Activated naive CD4-positive, alpha-beta T cell treated with anti-CD3 and anti-CD28 coated beads, Interleukin-2, amount 50 U/mL, for 24 hours (primary cell): Measurements from ENCODE around the gene PPIG.
"Not testable (repeated sequence)": the region's sequence is repeated elsewhere in the genome, so short reads cannot be mapped to it uniquely, and the experiment has no call there.

ENCODE experiments used
- H3K27ac Mint-ChIP-seq: one replicate; pipeline ENCODE4 v1.8.0; 2021; ENCODE audit warnings: mild to moderate bottlenecking, mixed read lengths
- H3K27me3 Mint-ChIP-seq: one replicate; pipeline ENCODE4 v1.8.0; 2021; ENCODE audit warnings: mixed read lengths
- H3K36me3 Mint-ChIP-seq: one replicate; pipeline ENCODE4 v1.8.0; 2021; ENCODE audit warnings: mixed read lengths
- H3K4me1 Mint-ChIP-seq: one replicate; pipeline ENCODE4 v1.8.0; 2021; ENCODE audit warnings: mixed read lengths
- H3K4me3 Mint-ChIP-seq: one replicate; pipeline ENCODE4 v1.8.0; 2021; ENCODE audit warnings: mild to moderate bottlenecking, mixed read lengths
- H3K9me3 Mint-ChIP-seq: one replicate; pipeline ENCODE4 v1.8.0; 2021; ENCODE audit warnings: mixed read lengths

PPIG gene

GRCh38 chr2:169667583-169667982 lies 83.4 kb downstream of the PPIG start:
- no peaks in the 10 kb centered on the region for H3K4me1 Mint-ChIP-seq
- H3K36me3 Mint-ChIP-seq, result no peaks in the 10 kb centered on the region
- H3K4me3 Mint-ChIP-seq, result no peak overlapping the region
- no peaks in the 10 kb centered on the region for H3K27me3 Mint-ChIP-seq
- H3K27ac Mint-ChIP-seq, result no peak overlapping the region
- H3K9me3 Mint-ChIP-seq, result no peaks in the 10 kb centered on the region

GRCh38 chr2:169670215-169670651 lies 86.1 kb downstream of the PPIG start:
- Mint-ChIP-seq H3K36me3 (no peaks in the 10 kb centered on the region), H3K27me3 (peaks cover 1% of the 10 kb centered on the region), H3K27ac (no peak overlapping the region), H3K9me3 (no peaks in the 10 kb centered on the region), H3K4me1 (no peaks in the 10 kb centered on the region), H3K4me3 (no peak overlapping the region)

GRCh38 chr2:169670937-169671336 lies 86.8 kb downstream of the PPIG start:
- Mint-ChIP-seq H3K4me3 (no peak overlapping the region), H3K27ac (no peak overlapping the region), H3K36me3 (no peaks in the 10 kb centered on the region), H3K27me3 (peaks cover 1% of the 10 kb centered on the region), H3K9me3 (no peaks in the 10 kb centered on the region), H3K4me1 (no peaks in the 10 kb centered on the region)

- Mint-ChIP-seq H3K9me3 (no peaks in the 10 kb centered on the region), H3K36me3 (no peaks in the 10 kb centered on the region), H3K27ac (no peak overlapping the region), H3K27me3 (peaks cover 1% of the 10 kb centered on the region), H3K4me1 (no peaks in the 10 kb centered on the region), H3K4me3 (no peak overlapping the region)
Measured at GRCh38 chr2:169672406-169672805, 88.3 kb downstream of the PPIG start.

DNA sequence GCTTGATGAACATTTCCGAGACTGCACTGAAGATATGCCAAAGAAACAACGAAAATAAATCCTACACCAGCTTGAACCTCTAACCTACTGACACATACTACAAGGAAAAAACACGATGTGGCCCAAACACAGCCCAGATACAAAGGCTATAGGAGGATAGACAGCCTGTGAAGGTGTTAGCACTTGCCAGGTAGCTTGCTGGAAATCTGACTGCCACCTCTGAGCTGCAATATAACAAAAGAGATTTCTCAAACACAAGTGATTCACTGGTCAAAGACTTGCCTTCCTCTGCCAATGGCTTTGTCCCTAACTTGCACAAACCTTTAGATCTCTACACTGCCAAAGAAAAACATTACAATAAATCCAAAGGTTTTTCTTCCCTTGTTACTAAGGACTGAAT lies 89.0 kb downstream of the PPIG start:
- H3K27me3 Mint-ChIP-seq, result peaks cover 1% of the 10 kb centered on the region
- no peaks in the 10 kb centered on the region for H3K4me1 Mint-ChIP-seq
- no peak overlapping the region for H3K4me3 Mint-ChIP-seq
- no peaks in the 10 kb centered on the region for H3K36me3 Mint-ChIP-seq
- no peak overlapping the region for H3K27ac Mint-ChIP-seq
- H3K9me3 Mint-ChIP-seq, result no peaks in the 10 kb centered on the region

DNA sequence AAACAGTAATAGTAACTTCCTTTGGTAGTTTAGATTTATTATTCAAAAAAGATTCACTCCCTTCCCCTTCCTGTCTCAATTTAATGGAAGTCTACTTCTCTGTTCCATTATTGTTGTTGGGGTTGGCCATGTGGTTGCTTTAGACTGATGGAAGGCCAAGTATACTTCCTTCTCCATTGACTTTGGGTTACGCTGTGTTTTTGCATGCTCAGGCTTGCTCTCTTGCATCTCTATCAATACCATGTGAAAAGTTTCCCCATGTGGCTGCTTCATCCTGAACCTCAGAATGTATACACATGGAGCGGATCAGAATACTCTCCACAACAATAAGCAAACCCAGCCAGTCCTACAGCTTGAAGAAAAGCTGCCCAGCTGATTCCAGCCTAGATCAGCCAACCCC lies 89.8 kb downstream of the PPIG start:
- H3K36me3 Mint-ChIP-seq, result no peaks in the 10 kb centered on the region

GRCh38 chr2:169676357-169676756 lies 92.2 kb downstream of the PPIG start:
- no peaks in the 10 kb centered on the region for H3K9me3 Mint-ChIP-seq
- no peak overlapping the region for H3K4me3 Mint-ChIP-seq
- H3K4me1 Mint-ChIP-seq, result no peaks in the 10 kb centered on the region
- no peaks in the 10 kb centered on the region for H3K36me3 Mint-ChIP-seq
- peaks cover 1% of the 10 kb centered on the region for H3K27me3 Mint-ChIP-seq
- H3K27ac Mint-ChIP-seq, result no peak overlapping the region

More for the DNA sequence above, 89.8 kb downstream of the PPIG start:
- Mint-ChIP-seq H3K4me3 (no peak overlapping the region), H3K4me1 (no peaks in the 10 kb centered on the region), H3K27ac (no peak overlapping the region), H3K27me3 (peaks cover 1% of the 10 kb centered on the region), H3K9me3 (no peaks in the 10 kb centered on the region)

- H3K4me3 Mint-ChIP-seq, result no peak overlapping the region
- no peaks in the 10 kb centered on the region for H3K36me3 Mint-ChIP-seq
- H3K27me3 Mint-ChIP-seq, result peaks cover 1% of the 10 kb centered on the region
- H3K4me1 Mint-ChIP-seq, result no peaks in the 10 kb centered on the region
- no peaks in the 10 kb centered on the region for H3K9me3 Mint-ChIP-seq
- no peak overlapping the region for H3K27ac Mint-ChIP-seq
Measured at GRCh38 chr2:169676850-169677249, 92.7 kb downstream of the PPIG start.

DNA sequence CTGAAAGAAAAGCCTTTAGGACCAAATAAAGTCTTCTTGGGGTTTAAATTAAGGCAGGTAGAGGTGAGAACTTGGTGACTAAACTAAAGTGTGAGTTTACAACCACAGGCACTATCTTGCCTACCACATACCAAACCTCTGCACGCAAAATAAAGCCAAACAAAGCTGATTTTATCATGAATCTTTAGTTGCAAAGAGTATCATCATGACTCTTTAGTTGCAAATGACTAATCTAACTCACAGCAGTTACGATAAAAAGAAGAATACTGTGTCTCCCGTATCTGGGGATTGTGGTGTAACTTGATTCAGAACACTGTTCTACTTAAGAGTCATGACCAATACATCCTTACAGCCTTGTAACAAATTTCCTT lies 98.9 kb downstream of the PPIG start:
- Mint-ChIP-seq H3K4me3 (no peak overlapping the region), H3K27ac (no peak overlapping the region), H3K27me3 (no peaks in the 10 kb centered on the region), H3K4me1 (no peaks in the 10 kb centered on the region), H3K36me3 (no peaks in the 10 kb centered on the region), H3K9me3 (no peaks in the 10 kb centered on the region)

DNA sequence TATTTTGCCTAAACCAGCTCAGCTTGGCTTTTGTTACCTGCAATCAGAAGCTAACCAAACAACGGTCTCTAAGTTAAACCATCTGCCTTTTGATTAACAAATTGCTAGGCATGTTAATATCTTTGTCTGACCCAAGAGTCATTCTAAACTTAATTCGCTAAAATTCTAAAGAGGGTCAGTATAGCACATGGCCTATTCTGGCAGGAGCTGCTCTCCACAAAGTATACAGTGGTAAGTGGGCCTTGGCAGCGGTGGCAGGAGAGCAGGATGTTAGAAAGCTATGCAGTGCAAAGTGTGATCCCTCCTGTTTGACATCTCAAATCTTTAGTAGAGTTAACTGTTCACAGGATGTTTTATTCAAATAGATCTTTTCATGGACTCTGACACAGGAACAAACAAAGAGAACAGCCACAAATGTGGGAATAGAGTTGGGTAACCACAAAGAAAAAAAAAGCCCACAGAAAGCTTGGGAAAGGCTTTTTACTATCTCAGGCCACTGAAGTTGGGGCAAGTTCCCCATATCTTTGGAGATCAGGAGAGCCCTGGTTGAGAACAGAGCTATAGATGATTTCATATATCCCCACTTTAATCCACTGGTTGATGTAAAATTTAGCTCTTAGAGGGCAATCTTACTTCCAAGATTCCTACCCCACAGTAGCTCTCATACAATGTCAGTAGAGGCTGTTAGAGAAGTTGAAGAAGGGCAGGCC lies 99.4 kb downstream of the PPIG start:
- Mint-ChIP-seq H3K36me3 (peaks cover 3% of the 10 kb centered on the region), H3K4me1 (no peaks in the 10 kb centered on the region), H3K27ac (no peak overlapping the region), H3K9me3 (no peaks in the 10 kb centered on the region), H3K4me3 (no peak overlapping the region), H3K27me3 (no peaks in the 10 kb centered on the region)

GRCh38 chr2:169684135-169684565 lies 100.0 kb downstream of the PPIG start:
- no peak overlapping the region for H3K4me3 Mint-ChIP-seq
- no peak overlapping the region for H3K27ac Mint-ChIP-seq
- no peaks in the 10 kb centered on the region for H3K9me3 Mint-ChIP-seq
- H3K4me1 Mint-ChIP-seq, result no peaks in the 10 kb centered on the region
- no peaks in the 10 kb centered on the region for H3K27me3 Mint-ChIP-seq
- peaks cover 5% of the 10 kb centered on the region for H3K36me3 Mint-ChIP-seq

- H3K9me3 Mint-ChIP-seq, H3K27me3 Mint-ChIP-seq, H3K4me3 Mint-ChIP-seq, H3K36me3 Mint-ChIP-seq, H3K27ac Mint-ChIP-seq, H3K4me1 Mint-ChIP-seq: not testable (repeated sequence)
Measured at GRCh38 chr2:169684712-169685111, 100.6 kb downstream of the PPIG start.

GRCh38 chr2:169686825-169687224 lies 102.7 kb downstream of the PPIG start:
- H3K4me3 Mint-ChIP-seq, H3K27ac Mint-ChIP-seq, H3K4me1 Mint-ChIP-seq, H3K27me3 Mint-ChIP-seq: not testable (repeated sequence)
- H3K36me3 Mint-ChIP-seq, result peaks cover 14% of the 10 kb centered on the region
- peaks cover 13% of the 10 kb centered on the region for H3K9me3 Mint-ChIP-seq

DNA sequence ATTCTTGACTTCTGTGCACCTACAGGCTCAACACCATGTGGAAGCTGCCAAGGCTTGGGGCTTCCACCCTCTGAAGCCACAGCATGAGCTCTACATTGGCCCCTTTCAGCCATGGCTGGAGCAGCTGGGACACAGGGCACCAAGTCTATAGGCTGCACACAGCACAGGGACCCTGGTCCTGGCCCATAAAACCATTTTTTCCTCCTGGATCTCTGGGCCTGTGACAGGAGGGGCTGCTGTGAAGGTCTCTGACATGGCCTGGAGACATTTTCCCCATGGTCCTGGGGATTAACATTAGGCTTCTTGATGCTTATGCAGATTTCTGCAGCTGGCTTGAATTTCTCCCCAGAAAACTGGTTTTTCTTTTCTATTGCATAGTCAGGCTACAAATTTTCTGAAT lies 103.8 kb downstream of the PPIG start:
- H3K4me3 Mint-ChIP-seq, H3K27me3 Mint-ChIP-seq, H3K4me1 Mint-ChIP-seq, H3K27ac Mint-ChIP-seq: not testable (repeated sequence)
- peaks cover 14% of the 10 kb centered on the region for H3K9me3 Mint-ChIP-seq
- H3K36me3 Mint-ChIP-seq, result peaks cover 14% of the 10 kb centered on the region

GRCh38 chr2:169690958-169691357 lies 106.8 kb downstream of the PPIG start:
- peaks cover 14% of the 10 kb centered on the region for H3K9me3 Mint-ChIP-seq
- peaks cover 2% of the 10 kb centered on the region for H3K27me3 Mint-ChIP-seq
- H3K4me1 Mint-ChIP-seq, result peaks cover 15% of the 10 kb centered on the region
- no peak overlapping the region for H3K4me3 Mint-ChIP-seq
- H3K36me3 Mint-ChIP-seq, result peaks cover 14% of the 10 kb centered on the region
- H3K27ac Mint-ChIP-seq, result no peak overlapping the region
